Stimulated activated CD4-positive, alpha-beta T cell treated with anti-CD3 and anti-CD28 coated beads, Interleukin-12 subunit alpha, Interleukin-12 subunit beta, amount 100 ng/mL, for 48 hours (primary cell): ENCODE measurements around the gene SREK1.
"Not testable (repeated sequence)": the region's sequence is repeated elsewhere in the genome, so short reads cannot be mapped to it uniquely, and the experiment has no call there.

ENCODE experiments used
- DNase-seq, 3 donors: peaks; one replicate each; pipeline ENCODE4 v3.0.0-alpha.2; 2020; ENCODE audit warnings: low read depth in 2 of 3, low spot score in 1 of 3

The SREK1 gene, protein sequence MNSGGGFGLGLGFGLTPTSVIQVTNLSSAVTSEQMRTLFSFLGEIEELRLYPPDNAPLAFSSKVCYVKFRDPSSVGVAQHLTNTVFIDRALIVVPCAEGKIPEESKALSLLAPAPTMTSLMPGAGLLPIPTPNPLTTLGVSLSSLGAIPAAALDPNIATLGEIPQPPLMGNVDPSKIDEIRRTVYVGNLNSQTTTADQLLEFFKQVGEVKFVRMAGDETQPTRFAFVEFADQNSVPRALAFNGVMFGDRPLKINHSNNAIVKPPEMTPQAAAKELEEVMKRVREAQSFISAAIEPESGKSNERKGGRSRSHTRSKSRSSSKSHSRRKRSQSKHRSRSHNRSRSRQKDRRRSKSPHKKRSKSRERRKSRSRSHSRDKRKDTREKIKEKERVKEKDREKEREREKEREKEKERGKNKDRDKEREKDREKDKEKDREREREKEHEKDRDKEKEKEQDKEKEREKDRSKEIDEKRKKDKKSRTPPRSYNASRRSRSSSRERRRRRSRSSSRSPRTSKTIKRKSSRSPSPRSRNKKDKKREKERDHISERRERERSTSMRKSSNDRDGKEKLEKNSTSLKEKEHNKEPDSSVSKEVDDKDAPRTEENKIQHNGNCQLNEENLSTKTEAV

DNA sequence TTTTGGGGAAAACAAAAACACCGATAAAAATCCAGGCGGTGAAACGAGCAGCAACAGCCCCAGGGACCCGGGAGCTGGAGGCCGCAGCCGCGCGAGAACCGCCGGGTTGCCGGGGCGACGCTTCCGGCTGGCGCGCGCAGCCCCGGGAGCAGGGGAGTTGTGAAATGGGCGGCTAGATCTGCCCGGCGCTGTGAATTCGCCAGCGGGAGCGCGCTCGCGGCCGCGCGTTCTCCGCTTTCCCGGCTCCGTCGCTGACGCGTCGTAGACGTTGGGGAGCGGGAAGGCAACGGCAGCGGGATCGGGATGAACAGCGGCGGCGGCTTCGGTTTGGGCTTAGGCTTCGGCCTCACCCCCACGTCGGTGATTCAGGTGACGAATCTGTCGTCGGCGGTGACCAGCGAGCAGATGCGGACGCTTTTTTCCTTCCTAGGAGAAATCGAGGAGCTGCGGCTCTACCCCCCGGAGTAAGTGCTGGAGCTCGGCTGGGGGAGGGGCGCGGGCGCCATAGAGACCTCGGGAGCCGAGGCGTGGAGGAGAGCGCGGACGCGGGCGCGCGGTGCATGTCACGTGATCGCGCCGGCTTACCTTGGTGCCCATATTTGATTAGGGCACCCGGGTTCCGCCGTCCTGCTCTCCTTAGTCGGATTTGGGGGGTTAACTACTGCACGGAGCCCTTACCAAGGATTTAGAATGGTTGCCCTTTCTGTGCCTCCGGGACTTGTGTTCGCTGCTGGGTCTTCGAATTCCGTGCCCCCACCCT, at the start of gene SREK1:
Gene SREK1 (plus strand): TSS at position 227 of the 760 bp plus-strand sequence. CDS start 77 bp downstream, at position 304.
- peak; percentile 81 to 91 (median 84) for DNase-seq

DNA sequence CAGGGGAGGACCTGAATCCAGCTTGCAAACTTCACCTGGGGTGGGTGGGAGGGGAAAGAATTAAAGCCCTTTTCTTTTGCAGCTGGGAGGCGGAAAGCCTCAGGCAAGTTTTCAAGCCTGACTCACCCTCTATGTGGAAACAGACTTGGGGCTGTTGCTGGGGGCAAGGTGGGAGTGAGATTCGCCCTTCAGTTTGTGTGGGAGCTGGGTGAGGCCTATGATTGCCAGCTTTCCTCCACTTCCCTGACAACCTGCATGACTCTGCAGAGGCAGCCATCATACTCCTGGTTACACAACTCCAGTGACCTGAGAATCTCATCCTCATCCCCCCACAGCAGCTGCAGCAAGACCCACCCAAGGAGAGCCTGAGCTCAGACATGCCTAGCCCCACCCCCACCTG, 43.2 kb upstream of the SREK1 start:
- no peak for DNase-seq

DNA sequence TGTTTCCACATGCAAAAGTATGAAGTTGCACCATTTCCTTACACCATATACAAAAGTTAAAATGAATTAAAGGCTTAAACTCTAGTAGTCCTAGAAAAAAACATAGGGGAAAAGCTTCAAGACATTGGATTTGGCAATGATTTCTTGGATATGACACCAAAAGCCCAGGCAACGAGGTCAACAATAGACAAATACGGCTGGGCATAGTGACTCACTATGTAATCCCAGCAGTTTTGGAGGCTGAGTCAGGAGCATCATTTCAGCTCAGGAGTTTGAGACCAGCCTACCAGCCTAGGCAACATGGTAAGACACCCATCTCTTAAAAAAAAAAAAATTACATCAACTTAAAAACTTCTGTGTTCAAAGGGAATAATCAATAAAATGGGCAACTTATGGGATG, 30.9 kb upstream of the SREK1 start:
- DNase-seq: no peak

- no peak for DNase-seq
Measured at GRCh38 chr5:66118304-66118703, 25.8 kb upstream of the SREK1 start.

DNA sequence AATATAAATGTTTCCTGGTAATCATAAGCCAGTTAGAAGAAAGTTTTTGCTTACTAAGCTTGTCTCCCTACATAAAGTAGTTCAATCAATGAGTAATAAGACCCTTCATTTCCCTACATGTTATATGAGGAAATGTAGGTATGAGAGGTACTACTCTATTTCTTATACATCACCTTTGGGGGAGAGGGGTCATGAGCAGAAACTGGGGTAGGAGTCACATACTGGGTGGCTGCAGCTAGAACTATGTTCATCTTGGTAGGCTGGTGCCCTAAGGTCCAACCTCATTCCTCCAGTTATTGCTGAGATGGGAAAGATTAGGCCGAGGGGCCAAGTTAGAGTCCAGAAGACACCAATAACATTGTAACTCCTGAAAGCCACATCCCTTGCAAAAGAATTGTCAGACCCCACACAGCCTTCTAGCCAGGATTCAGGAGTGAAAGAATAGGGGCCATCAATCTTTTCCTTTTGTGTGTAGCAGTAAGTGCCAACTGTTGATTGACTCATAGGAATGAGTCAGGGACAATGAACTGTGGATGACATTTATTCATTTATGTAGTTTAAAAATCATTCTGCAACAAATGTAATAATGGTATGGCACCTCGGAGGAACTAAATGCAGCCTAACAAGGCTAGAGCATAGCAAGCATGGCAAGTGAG, 21.6 kb upstream of the SREK1 start:
- DNase-seq: no peak

- DNase-seq: no peak
Measured at GRCh38 chr5:66129144-66129543, 15.0 kb upstream of the SREK1 start.

- no peak for DNase-seq
Measured at GRCh38 chr5:66130493-66130892, 13.6 kb upstream of the SREK1 start.

GRCh38 chr5:66134407-66134861, 9.7 kb upstream of the SREK1 start:
- DNase-seq: no peak

DNA sequence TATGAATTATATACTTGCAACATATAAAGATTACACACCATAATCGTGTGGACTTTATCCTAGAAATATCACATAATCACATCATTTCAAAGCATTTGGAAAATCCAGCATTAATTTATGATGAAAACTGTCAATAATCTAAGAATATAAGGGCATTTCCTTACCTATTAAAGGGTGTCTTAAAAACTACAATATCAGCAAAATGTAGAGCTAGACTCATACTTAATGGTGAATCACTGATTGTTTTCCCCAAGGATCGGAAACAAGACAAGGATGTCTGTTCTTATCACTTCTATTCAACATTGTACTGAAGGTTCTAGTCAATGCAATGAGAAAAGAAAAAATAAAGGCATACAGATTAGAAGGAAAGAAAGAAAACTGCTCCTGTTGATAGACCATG, 8.0 kb upstream of the SREK1 start:
- no peak for DNase-seq

DNA sequence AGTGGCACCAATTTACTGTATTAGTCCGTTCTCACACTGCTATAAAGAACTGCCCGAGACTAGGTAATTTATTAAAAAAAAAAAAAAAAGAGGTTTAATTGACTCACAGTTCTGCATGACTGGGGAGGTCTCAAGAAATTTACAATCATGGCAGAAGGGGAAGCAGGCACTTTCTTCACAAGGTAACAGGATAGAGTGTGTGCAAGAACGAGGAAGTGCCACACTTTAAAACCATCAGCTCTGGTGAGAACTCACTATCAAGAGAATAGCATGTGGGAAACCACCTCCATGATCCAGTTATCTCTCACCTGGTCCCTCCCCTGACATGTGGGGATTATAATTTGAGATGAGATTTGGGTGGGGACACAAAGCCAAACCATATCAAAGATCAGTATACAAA, 7.2 kb upstream of the SREK1 start:
- DNase-seq: not testable (repeated sequence)

DNA sequence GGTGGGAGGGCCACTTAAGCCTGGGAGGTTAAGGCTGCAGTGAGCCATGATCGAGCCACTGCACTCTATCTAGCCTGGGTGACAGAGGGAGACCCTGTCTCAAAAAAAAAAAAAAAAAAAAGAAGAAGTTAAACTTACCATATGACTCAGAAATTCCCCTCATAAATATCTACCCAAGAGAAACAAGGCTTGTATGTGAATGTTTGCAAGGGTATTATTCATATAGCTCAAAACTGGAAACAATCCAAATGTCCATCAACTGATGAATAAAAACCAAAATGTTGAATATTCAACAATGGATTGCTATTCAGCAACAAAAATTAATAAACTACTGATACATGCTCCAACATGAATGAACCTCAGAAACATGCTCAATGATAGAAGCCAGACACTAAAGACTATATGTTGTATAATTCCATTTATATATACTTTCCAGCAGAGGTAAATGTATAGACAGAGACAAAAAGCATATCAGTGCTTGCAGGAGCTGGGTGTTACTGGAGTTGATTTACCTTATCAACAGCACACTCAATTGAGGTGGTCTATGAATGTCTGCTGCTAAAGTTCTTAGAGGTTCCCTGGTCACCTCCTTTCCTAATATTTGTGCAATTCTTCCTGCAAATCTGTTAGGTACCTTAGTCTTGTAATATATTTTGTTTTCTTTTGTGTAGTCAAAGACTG, 5.3 kb upstream of the SREK1 start:
- DNase-seq: no peak

DNA sequence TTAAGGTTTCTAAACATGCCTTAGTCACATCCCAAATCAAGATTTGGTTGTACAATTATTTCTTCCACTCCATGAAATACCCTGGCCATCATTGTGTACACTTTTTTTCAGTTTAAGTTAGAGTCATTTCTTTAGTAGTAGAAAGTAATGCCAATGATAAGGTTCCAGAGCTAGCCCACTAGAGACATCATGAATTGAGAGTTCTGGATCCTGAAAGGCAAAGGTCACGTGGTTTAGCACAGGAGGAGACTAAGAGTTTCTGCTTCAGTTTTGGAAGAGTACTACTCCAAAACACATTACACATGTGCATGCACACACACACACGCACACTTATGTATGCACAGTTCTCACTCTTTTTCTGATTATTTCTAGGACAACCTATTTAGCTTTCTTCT, 4.8 kb upstream of the SREK1 start:
- no peak for DNase-seq

- no peak for DNase-seq
Measured at GRCh38 chr5:66142417-66142816, 1.7 kb upstream of the SREK1 start.

GRCh38 chr5:66143473-66144073, 527 bp upstream of the SREK1 start:
- no peak for DNase-seq

DNA sequence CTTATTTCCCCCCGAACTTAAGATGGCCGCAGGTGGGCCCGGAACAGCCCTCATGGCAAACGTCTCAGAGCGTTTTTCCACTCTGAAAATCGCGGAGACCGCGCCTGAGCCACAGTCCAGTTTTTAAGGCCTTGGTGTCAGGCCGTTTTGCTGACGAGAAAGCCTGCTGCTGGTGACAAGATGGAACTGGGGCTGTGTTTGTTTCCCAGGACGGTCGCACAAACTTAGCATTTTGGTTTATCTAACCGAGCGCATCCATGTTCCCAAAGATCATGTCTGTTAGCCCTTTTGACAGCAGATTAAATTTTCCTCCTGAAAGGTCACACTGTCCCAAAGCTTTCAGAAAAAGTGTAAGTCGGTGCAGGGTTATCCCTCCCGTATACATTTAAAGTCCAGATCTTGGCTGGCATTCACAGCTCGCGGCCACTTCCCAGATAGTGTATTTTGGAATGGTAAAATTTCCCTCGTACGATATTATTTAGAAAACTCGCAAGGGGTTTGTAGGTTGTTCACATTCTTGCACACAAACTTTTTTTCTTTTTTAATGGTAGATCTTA, 812 bp downstream of the SREK1 start:
- no peak for DNase-seq

GRCh38 chr5:66145737-66146136, 1.6 kb downstream of the SREK1 start:
- no peak for DNase-seq

- no peak for DNase-seq
Measured at GRCh38 chr5:66149950-66150349, 5.8 kb downstream of the SREK1 start.

GRCh38 chr5:66151030-66151429, 6.9 kb downstream of the SREK1 start:
- DNase-seq: peak in 2 of 3 donors; percentile 18 to 52

DNA sequence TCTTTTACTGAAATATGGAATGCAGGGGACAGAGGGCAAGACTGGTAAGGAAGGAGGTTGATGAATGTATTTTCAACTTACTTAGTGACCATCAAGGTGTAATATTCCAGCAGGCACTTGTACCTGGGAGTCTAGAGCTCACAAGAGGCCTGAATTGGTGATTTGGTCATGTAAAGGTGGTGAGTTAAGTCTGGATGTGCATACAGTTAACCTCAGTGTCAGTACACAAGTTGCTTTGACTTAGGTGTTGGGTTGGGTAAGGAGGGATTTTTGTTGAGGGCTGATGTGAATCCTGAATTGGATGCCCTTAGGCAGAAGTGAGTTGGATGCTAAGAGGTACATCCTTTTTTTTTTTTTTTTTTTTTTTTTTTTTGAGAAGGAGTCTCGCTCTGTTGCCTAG, 7.4 kb downstream of the SREK1 start:
- DNase-seq: no peak

- no peak for DNase-seq
Measured at GRCh38 chr5:66157046-66157445, 12.9 kb downstream of the SREK1 start.
